Stimulated activated CD8-positive, alpha-beta memory T cell treated with anti-CD3 and anti-CD28 coated beads, Interleukin-15, amount 100 ng/mL, for 1 hour (primary cell): ENCODE results near the gene SLC10A7.
"Not testable (repeated sequence)": the region's sequence is repeated elsewhere in the genome, so short reads cannot be mapped to it uniquely, and the experiment has no call there.

Experiments used
- DNase-seq: peaks from one replicate; pipeline ENCODE4 v3.0.0-alpha.2; 2020; ENCODE audit warnings: low read depth

SLC10A7 gene

GRCh38 chr4:146350114-146350513 is 171.6 kb downstream of the SLC10A7 start:
- DNase-seq = not testable (repeated sequence)

- no peak for DNase-seq
These were observed 172.4 kb downstream of the SLC10A7 start for GRCh38 chr4:146349306-146349705.

- DNase-seq = no peak
These were observed 173.9 kb downstream of the SLC10A7 start for GRCh38 chr4:146347822-146348221.

GRCh38 chr4:146346276-146346675 is 175.5 kb downstream of the SLC10A7 start:
- DNase-seq = no peak

GRCh38 chr4:146343776-146344175 is 178.0 kb downstream of the SLC10A7 start:
- no peak for DNase-seq

GRCh38 chr4:146343199-146343598 is 178.5 kb downstream of the SLC10A7 start:
- no peak for DNase-seq

GRCh38 chr4:146342600-146343192 is 179.0 kb downstream of the SLC10A7 start:
- DNase-seq = no peak

- DNase-seq = no peak
These were observed 180.9 kb downstream of the SLC10A7 start for GRCh38 chr4:146340798-146341197.

GRCh38 chr4:146338512-146338911 is 183.2 kb downstream of the SLC10A7 start:
- no peak for DNase-seq

GRCh38 chr4:146336410-146336807 is 185.3 kb downstream of the SLC10A7 start:
- DNase-seq = no peak

- no peak for DNase-seq
These were observed 185.9 kb downstream of the SLC10A7 start for GRCh38 chr4:146335763-146336409.

- no peak for DNase-seq
These were observed 186.8 kb downstream of the SLC10A7 start for GRCh38 chr4:146334862-146335449.

GRCh38 chr4:146333895-146334262 is 187.9 kb downstream of the SLC10A7 start:
- no peak for DNase-seq

GRCh38 chr4:146333187-146333894 is 188.4 kb downstream of the SLC10A7 start:
- DNase-seq = no peak

GRCh38 chr4:146330392-146330791 is 191.3 kb downstream of the SLC10A7 start:
- no peak for DNase-seq

GRCh38 chr4:146329050-146329716 is 192.6 kb downstream of the SLC10A7 start:
- no peak for DNase-seq

GRCh38 chr4:146327859-146328650 is 193.7 kb downstream of the SLC10A7 start:
- DNase-seq = no peak

- DNase-seq = no peak
These were observed 202.8 kb downstream of the SLC10A7 start for GRCh38 chr4:146318894-146319293.

GRCh38 chr4:146317783-146318182 is 204.0 kb downstream of the SLC10A7 start:
- no peak for DNase-seq

- no peak for DNase-seq
These were observed 206.6 kb downstream of the SLC10A7 start for GRCh38 chr4:146315184-146315583.

GRCh38 chr4:146311238-146311970 is 210.3 kb downstream of the SLC10A7 start:
- DNase-seq = no peak
